Measurements from ENCODE around the gene ARHGEF19.

GRCh38 chr1:16236511-16237342, 24.3 kb upstream of the ARHGEF19 start, which contains the start of gene CPLANE2:
- TF ChIP-seq CTCF (IDR thresholded peaks at IDR 0.05; ENCODE audit: low read depth, low read length, poor library complexity, severe bottlenecking) (no peak), EZH2phosphoT487 (IDR thresholded peaks at IDR 0.05; ENCODE audit: borderline replicate concordance, low read length) (no peak)

Measured in DOHH2 (cell line).